BE2C (cell line): ENCODE data around the gene ARVCF.

Experiments used
- DNase-seq: peaks from one replicate; pipeline ENCODE4 v3.0.0-alpha.2; 2020
- H3K27me3 ChIP-seq: fragments of 250-450 bp; sonication (Bioruptor Pico); 2 replicates; pipeline ENCODE4 v1.5.1; 2020; ENCODE audit warnings: mild to moderate bottlenecking
- H3K36me3 ChIP-seq: fragments of 250-450 bp; sonication (Bioruptor Pico); 2 replicates; pipeline ENCODE4 v1.5.1; 2020; ENCODE audit warnings: mild to moderate bottlenecking
- H3K4me1 ChIP-seq: fragments of 250-450 bp; sonication (Bioruptor Pico); 2 replicates; pipeline ENCODE4 v1.5.1; 2020
- H3K4me3 ChIP-seq: 2 replicates; pipeline ENCODE4 v1.5.1; 2011; ENCODE audit warnings: low read depth, low read length
- H3K9me3 ChIP-seq: fragments of 250-450 bp; sonication (Bioruptor Pico); 2 replicates; pipeline ENCODE4 v1.5.1; 2020
- TF ChIP-seq, protein P1 (sequence below): IDR thresholded peaks from 2 replicates; pipeline ENCODE4 v1.5.1; 2012; ENCODE audit warnings: mild to moderate bottlenecking, low read depth, low read length

The ARVCF gene

DNA sequence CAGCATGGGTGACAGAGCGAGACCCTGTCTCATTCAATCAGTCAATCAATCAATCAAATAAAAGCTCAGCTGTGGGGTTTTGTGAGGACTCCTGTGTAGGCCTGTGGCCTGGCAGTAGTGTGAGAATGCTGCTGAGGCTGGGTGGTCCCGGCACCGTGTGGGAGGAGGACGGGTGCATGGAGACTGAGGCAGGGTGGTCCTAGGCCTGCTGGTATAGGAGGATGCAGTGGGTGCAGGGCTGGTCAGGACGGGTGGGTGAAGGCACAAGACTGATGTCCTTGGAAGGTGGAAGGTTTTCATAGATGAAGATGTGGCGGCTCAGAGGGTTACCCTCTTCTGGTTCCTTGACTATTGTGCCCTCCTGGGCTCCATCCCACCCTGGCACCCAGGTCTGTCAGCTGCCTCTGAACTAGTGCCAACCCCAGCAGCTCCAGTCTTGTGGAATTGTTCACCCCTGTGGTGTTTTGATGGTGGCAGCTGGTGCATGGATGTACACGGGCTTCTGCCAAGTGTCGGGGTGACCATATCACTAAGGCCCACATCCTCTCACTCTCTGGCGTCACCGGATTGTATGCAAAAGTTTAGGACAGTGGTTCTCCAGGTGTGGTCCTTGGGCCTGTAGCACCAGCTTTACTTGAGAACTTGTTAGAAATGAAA is 28.0 kb upstream of the ARVCF start:
- Histone ChIP-seq H3K9me3 (no peaks in the 10 kb centered on the region; the same call in 1 of the 2 replicates), H3K4me1 (no peaks in the 10 kb centered on the region), H3K36me3 (no peaks in the 10 kb centered on the region), H3K27me3 (no peaks in the 10 kb centered on the region), H3K4me3 (no peak overlapping the region)
- no peak for DNase-seq
- TF ChIP-seq, protein P1, sequence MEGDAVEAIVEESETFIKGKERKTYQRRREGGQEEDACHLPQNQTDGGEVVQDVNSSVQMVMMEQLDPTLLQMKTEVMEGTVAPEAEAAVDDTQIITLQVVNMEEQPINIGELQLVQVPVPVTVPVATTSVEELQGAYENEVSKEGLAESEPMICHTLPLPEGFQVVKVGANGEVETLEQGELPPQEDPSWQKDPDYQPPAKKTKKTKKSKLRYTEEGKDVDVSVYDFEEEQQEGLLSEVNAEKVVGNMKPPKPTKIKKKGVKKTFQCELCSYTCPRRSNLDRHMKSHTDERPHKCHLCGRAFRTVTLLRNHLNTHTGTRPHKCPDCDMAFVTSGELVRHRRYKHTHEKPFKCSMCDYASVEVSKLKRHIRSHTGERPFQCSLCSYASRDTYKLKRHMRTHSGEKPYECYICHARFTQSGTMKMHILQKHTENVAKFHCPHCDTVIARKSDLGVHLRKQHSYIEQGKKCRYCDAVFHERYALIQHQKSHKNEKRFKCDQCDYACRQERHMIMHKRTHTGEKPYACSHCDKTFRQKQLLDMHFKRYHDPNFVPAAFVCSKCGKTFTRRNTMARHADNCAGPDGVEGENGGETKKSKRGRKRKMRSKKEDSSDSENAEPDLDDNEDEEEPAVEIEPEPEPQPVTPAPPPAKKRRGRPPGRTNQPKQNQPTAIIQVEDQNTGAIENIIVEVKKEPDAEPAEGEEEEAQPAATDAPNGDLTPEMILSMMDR: no peak

DNA sequence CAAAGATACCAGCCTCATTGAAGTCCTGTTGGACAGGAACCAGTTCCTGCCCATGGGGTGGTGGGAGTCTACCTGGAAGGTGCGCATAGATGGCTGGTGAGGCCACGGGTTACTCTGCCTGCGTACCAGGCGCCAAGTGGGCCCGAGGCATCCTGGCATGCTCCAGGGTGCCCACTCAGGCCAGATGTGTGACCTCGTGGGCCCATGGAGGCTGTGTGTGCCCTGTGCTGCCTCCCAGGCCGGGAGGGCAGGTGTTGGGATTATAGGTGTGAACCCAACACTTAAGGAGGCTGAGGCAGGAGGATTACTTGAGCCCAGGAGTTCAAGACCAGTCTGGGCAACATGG is 27.3 kb upstream of the ARVCF start:
- Histone ChIP-seq H3K4me1 (no peaks in the 10 kb centered on the region), H3K9me3 (no peaks in the 10 kb centered on the region; the same call in 1 of the 2 replicates), H3K27me3 (no peaks in the 10 kb centered on the region), H3K36me3 (no peaks in the 10 kb centered on the region), H3K4me3 (no peak overlapping the region)
- TF ChIP-seq, protein P1: no peak
- no peak for DNase-seq

DNA sequence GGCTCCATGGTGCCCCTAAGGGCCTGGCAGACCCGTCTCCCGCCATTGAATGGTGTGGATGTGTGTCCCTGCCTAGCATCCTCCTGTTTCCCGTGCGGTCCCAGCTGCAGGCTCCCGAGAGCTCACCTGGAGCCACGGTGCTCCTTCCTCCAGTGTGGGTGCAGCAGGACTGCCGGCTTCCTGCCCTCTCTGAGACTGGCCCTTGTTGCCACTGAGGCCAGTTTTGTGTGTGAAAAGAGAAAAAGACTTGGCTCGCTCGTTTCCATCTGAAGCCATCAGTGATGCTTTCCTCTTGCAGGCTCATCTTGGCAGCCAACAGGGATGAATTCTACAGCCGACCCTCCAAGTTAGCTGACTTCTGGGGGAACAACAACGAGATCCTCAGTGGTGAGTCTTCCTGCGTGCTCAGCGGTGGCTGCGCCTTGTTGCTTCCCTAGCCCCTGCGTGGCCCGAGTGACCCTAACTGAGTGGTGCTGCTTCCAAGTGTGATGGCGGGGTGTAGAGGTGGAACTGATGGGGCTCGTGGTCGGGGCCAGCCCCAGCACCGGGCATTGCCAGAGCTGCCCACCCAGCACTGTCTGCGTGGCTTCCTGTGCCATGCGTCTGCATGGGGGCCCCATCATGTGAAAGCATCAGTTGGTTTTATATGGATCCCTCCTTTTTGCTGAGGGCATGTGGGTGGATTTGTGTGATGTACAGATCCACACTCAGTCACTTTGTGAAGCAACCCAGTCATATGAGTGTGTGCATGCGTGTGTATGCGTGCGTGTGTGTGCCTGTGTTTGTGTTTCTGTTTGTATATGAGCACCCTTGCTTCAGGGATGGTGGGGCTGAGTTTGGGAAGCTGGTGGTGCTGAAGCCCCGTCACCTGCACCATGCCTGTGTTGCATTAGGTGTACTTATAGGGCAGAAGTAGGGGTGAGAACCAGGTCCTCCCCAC is 26.7 kb upstream of the ARVCF start:
- Histone ChIP-seq H3K36me3 (no peaks in the 10 kb centered on the region), H3K27me3 (no peaks in the 10 kb centered on the region), H3K4me1 (no peaks in the 10 kb centered on the region), H3K4me3 (no peak overlapping the region), H3K9me3 (no peaks in the 10 kb centered on the region; the same call in 1 of the 2 replicates)
- TF ChIP-seq, protein P1: no peak
- DNase-seq: no peak

DNA sequence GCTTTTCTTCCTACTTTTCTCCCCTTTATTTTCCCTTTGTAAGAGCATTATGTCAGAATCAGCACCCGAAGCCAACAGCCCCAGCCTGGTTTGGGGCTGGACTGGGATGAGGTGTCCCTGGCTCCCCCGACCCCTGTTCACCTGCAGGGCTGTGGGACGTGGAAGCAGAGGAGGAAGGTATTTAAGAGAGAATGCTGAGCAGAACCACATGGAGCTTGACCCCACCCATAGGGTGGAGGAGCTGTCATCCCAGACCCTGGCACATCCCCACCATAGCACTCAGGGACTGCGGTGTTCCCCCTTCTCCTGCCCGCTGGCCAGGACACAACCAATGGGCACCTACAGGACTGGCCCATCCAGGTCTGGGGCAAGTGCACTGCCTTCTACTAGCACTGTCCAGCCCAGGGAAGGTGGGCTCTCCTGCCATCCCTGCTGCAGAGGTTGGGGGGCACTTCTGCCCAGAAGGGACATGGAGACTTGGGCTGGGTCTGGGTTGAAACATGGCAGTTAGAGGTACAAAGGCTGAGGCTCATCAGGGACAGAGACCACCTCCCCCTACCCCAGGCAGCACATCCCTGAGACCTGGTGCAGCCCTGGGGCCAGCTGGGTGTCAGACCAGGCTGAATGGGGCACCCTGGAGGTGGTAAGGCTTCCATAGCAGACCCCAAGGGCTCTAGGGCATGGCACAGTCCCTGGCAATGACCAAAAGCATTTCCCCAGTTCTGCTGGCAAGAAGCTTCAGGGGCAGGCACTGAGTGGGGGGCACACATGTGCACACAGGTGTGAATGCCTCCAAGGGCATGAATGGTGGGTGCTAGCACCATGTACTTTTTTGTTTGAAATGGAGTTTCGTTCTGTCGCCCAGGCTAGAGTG is 23.9 kb upstream of the ARVCF start:
- Histone ChIP-seq H3K27me3 (no peaks in the 10 kb centered on the region), H3K4me1 (peaks cover 8% of the 10 kb centered on the region; the same call in 1 of the 2 replicates), H3K4me3 (no peak overlapping the region), H3K36me3 (no peaks in the 10 kb centered on the region), H3K9me3 (no peaks in the 10 kb centered on the region)
- TF ChIP-seq, protein P1: no peak
- no peak for DNase-seq

DNA sequence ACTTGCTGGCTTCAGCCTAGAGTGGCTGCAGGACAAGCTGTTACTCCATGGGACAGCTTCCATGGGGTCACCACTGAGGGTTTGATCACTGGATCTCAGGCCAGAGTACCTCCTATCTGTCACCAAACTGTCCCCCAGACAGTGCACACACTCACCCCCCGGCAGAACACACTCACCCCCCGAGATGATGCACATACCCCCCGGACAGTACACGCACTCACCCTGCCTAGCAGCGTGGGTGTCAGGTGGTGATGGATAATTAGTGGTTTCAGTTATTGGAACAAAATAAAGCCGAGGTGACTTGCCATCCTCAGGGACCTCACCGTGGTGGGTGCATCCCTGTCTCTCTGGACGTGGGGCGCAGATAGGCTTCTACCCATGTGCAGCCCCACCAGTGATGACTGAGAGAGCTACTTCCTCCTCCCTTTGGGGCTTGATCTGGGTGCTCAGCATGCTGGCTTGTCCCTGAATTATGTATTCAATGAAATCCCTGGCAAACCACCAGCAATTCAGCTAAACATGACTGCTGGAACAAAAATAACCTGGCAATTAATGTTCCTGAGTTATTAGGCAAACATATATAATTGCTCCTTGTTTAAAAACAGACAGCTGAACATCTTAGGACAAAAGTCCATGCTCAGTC is 23.2 kb upstream of the ARVCF start:
- no peaks in the 10 kb centered on the region for H3K27me3 ChIP-seq
- no peaks in the 10 kb centered on the region for H3K36me3 ChIP-seq
- H3K4me3 ChIP-seq: no peak overlapping the region
- H3K4me1 ChIP-seq: peaks cover 8% of the 10 kb centered on the region; the same call in 1 of the 2 replicates
- no peaks in the 10 kb centered on the region for H3K9me3 ChIP-seq
- TF ChIP-seq, protein P1: no peak
- no peak for DNase-seq
